Karpas-422 (cell line): Measurements from ENCODE around the gene PCDH15. TPM values are rescaled to one million over a fixed set of nuclear protein-coding genes. Genes with fewer than 3 reads are reported as not detected.

Source experiments
- DNase-seq: peaks from one replicate; pipeline ENCODE4 v3.0.0-alpha.2; 2015
- H2AFZ ChIP-seq: fragments of 200-600 bp; sonication (generic); 2 replicates; pipeline ENCODE4 v1.6.1; 2014; ENCODE audit warnings: antibody characterized with exemption, low read length, mixed read lengths
- H3K27ac ChIP-seq: fragments of 200-600 bp; sonication (generic); 2 replicates; pipeline ENCODE4 v1.5.1; 2014; ENCODE audit warnings: mild to moderate bottlenecking, low read length, moderate library complexity
- H3K27me3 ChIP-seq: fragments of 200-600 bp; sonication (generic); 2 replicates; pipeline ENCODE4 v1.6.1; 2014; ENCODE audit warnings: low read length, mixed read lengths
- H3K36me3 ChIP-seq: fragments of 200-600 bp; sonication (generic); 2 replicates; pipeline ENCODE4 v1.6.1; 2014; ENCODE audit warnings: low read length, mixed read lengths; ENCODE audit not compliant: insufficient read depth
- H3K4me1 ChIP-seq: fragments of 200-600 bp; sonication (generic); 2 replicates; pipeline ENCODE4 v1.6.1; 2014; ENCODE audit warnings: mild to moderate bottlenecking, low read length, mixed read lengths
- H3K4me2 ChIP-seq: fragments of 200-600 bp; sonication (generic); 2 replicates; pipeline ENCODE4 v1.6.1; 2014; ENCODE audit warnings: low read length, low read depth, mild to moderate bottlenecking; ENCODE audit not compliant: poor library complexity, severe bottlenecking
- H3K4me3 ChIP-seq: fragments of 200-600 bp; sonication (generic); 2 replicates; pipeline ENCODE4 v1.5.1; 2014; ENCODE audit warnings: mild to moderate bottlenecking, antibody characterized with exemption, low read length, mixed read lengths
- H3K79me2 ChIP-seq: fragments of 200-600 bp; sonication (generic); 2 replicates; pipeline ENCODE4 v1.6.1; 2014; ENCODE audit warnings: mild to moderate bottlenecking, low read length, mixed read lengths
- H3K9ac ChIP-seq: fragments of 200-600 bp; sonication (generic); 2 replicates; pipeline ENCODE4 v1.6.0; 2014; ENCODE audit warnings: low read length
- H3K9me2 ChIP-seq: fragments of 200-600 bp; sonication (generic), shearing (Covaris generic); replicated peaks from 2 replicates; pipeline ENCODE4 v1.6.0; 2014; ENCODE audit warnings: mild to moderate bottlenecking, low read length, moderate library complexity; ENCODE audit not compliant: insufficient read depth
- H3K9me3 ChIP-seq: fragments of 300-700, 200-600 bp; sonication (generic); 2 replicates; pipeline ENCODE4 v1.6.1; 2014; ENCODE audit warnings: low read length, mixed read lengths
- H4K20me1 ChIP-seq: fragments of 200-600 bp; sonication (generic); 2 replicates; pipeline ENCODE4 v1.6.1; 2014; ENCODE audit warnings: mild to moderate bottlenecking, antibody characterized with exemption, low read length, low read depth; ENCODE audit not compliant: insufficient read depth
- total RNA-seq: library from RNA; depleted of rRNA; stranded (reverse); fragments of >200 nt; shearing (Covaris generic); gene quantifications from 2 replicates; pipeline ENCODE4 v1.2.3, GENCODE V29; 2014; ENCODE audit warnings: low replicate concordance

Gene PCDH15
- total RNA-seq, 1 experiment from 2014 or later, result not detected

GRCh38 chr10:54691331-54691730, 109.7 kb downstream of the PCDH15 start:
- no peak overlapping the region for H3K4me3 ChIP-seq
- no peak overlapping the region for H3K4me2 ChIP-seq
- DNase-seq, result no peak
- H3K9me2 ChIP-seq, result no peaks in the 10 kb centered on the region
- no peaks in the 10 kb centered on the region for H3K79me2 ChIP-seq
- no peak overlapping the region for H3K9ac ChIP-seq
- H3K36me3 ChIP-seq, result no peaks in the 10 kb centered on the region
- no peak overlapping the region for H2AFZ ChIP-seq
- peaks cover 29% of the 10 kb centered on the region for H3K9me3 ChIP-seq
- H3K27me3 ChIP-seq, result no peaks in the 10 kb centered on the region
- H4K20me1 ChIP-seq, result no peaks in the 10 kb centered on the region
- H3K27ac ChIP-seq, result no peak overlapping the region
- H3K4me1 ChIP-seq, result no peaks in the 10 kb centered on the region

GRCh38 chr10:54682554-54682953, 118.5 kb downstream of the PCDH15 start:
- Histone ChIP-seq H3K4me3 (no peak overlapping the region), H3K4me1 (no peaks in the 10 kb centered on the region), H3K36me3 (no peaks in the 10 kb centered on the region), H3K9ac (no peak overlapping the region), H3K27me3 (no peaks in the 10 kb centered on the region), H3K9me3 (peaks cover 16% of the 10 kb centered on the region), H3K27ac (no peak overlapping the region), H4K20me1 (no peaks in the 10 kb centered on the region), H3K79me2 (no peaks in the 10 kb centered on the region), H3K9me2 (no peaks in the 10 kb centered on the region), H3K4me2 (no peak overlapping the region), H2AFZ (no peak overlapping the region)
- no peak for DNase-seq

- H3K4me2 ChIP-seq, result no peak overlapping the region
- no peak overlapping the region for H3K9ac ChIP-seq
- H3K27me3 ChIP-seq, result no peaks in the 10 kb centered on the region
- H3K9me3 ChIP-seq, result peaks cover 15% of the 10 kb centered on the region
- H3K9me2 ChIP-seq, result no peaks in the 10 kb centered on the region
- no peaks in the 10 kb centered on the region for H3K4me1 ChIP-seq
- H4K20me1 ChIP-seq, result no peaks in the 10 kb centered on the region
- no peak for DNase-seq
- H3K79me2 ChIP-seq, result no peaks in the 10 kb centered on the region
- no peak overlapping the region for H2AFZ ChIP-seq
- H3K36me3 ChIP-seq, result no peaks in the 10 kb centered on the region
- H3K4me3 ChIP-seq, result no peak overlapping the region
- no peak overlapping the region for H3K27ac ChIP-seq
Measured at GRCh38 chr10:54681136-54681535, 119.9 kb downstream of the PCDH15 start.

GRCh38 chr10:54667136-54667535, 133.9 kb downstream of the PCDH15 start:
- H3K9ac ChIP-seq, result no peak overlapping the region
- H3K27ac ChIP-seq, result no peak overlapping the region
- no peak for DNase-seq
- H3K79me2 ChIP-seq, result no peaks in the 10 kb centered on the region
- H3K36me3 ChIP-seq, result no peaks in the 10 kb centered on the region
- H3K4me1 ChIP-seq, result no peaks in the 10 kb centered on the region
- H3K9me2 ChIP-seq, result no peaks in the 10 kb centered on the region
- peaks cover 28% of the 10 kb centered on the region for H3K9me3 ChIP-seq
- H3K27me3 ChIP-seq, result no peaks in the 10 kb centered on the region
- no peak overlapping the region for H3K4me3 ChIP-seq
- no peaks in the 10 kb centered on the region for H4K20me1 ChIP-seq
- H2AFZ ChIP-seq, result no peak overlapping the region
- no peak overlapping the region for H3K4me2 ChIP-seq

- Histone ChIP-seq H3K9me3 (peaks cover 28% of the 10 kb centered on the region), H3K9ac (no peak overlapping the region), H3K36me3 (no peaks in the 10 kb centered on the region), H3K79me2 (no peaks in the 10 kb centered on the region), H3K27me3 (no peaks in the 10 kb centered on the region), H2AFZ (no peak overlapping the region), H3K27ac (no peak overlapping the region), H3K4me3 (no peak overlapping the region), H3K4me2 (no peak overlapping the region), H3K4me1 (no peaks in the 10 kb centered on the region), H4K20me1 (no peaks in the 10 kb centered on the region), H3K9me2 (no peaks in the 10 kb centered on the region)
- DNase-seq, result no peak
Measured at GRCh38 chr10:54666192-54666591, 134.8 kb downstream of the PCDH15 start.

- DNase-seq, result no peak
- Histone ChIP-seq H3K27ac (no peak overlapping the region), H3K9me2 (no peaks in the 10 kb centered on the region), H3K9me3 (peaks cover 32% of the 10 kb centered on the region), H3K4me1 (no peaks in the 10 kb centered on the region), H3K79me2 (no peaks in the 10 kb centered on the region), H3K9ac (no peak overlapping the region), H3K36me3 (no peaks in the 10 kb centered on the region), H3K27me3 (no peaks in the 10 kb centered on the region), H3K4me2 (no peak overlapping the region), H4K20me1 (no peaks in the 10 kb centered on the region), H2AFZ (no peak overlapping the region), H3K4me3 (no peak overlapping the region)
Measured at GRCh38 chr10:54665095-54665494, 135.9 kb downstream of the PCDH15 start.

- no peak for DNase-seq
- Histone ChIP-seq H3K36me3 (no peaks in the 10 kb centered on the region), H3K27me3 (no peaks in the 10 kb centered on the region), H3K4me1 (no peaks in the 10 kb centered on the region), H3K4me2 (no peak overlapping the region), H3K9me2 (no peaks in the 10 kb centered on the region), H3K27ac (no peak overlapping the region), H4K20me1 (no peaks in the 10 kb centered on the region), H3K79me2 (no peaks in the 10 kb centered on the region), H3K9ac (no peak overlapping the region), H3K4me3 (no peak overlapping the region), H3K9me3 (peaks cover 41% of the 10 kb centered on the region), H2AFZ (no peak overlapping the region)
Measured at GRCh38 chr10:54660397-54660796, 140.6 kb downstream of the PCDH15 start.

GRCh38 chr10:54656643-54657042, 144.4 kb downstream of the PCDH15 start:
- Histone ChIP-seq H3K9me2 (no peaks in the 10 kb centered on the region), H2AFZ (no peak overlapping the region), H3K79me2 (no peaks in the 10 kb centered on the region)

GRCh38 chr10:54653518-54653917, 147.5 kb downstream of the PCDH15 start:
- H3K36me3 ChIP-seq, result no peaks in the 10 kb centered on the region
- peaks cover 39% of the 10 kb centered on the region for H3K9me3 ChIP-seq
- no peak for DNase-seq
- no peak overlapping the region for H2AFZ ChIP-seq
- H3K4me1 ChIP-seq, result no peaks in the 10 kb centered on the region
- H3K27me3 ChIP-seq, result no peaks in the 10 kb centered on the region
- no peak overlapping the region for H3K4me3 ChIP-seq
- no peak overlapping the region for H3K4me2 ChIP-seq
- no peaks in the 10 kb centered on the region for H3K9me2 ChIP-seq
- no peak overlapping the region for H3K27ac ChIP-seq
- no peaks in the 10 kb centered on the region for H3K79me2 ChIP-seq
- no peak overlapping the region for H3K9ac ChIP-seq
- no peaks in the 10 kb centered on the region for H4K20me1 ChIP-seq

More at GRCh38 chr10:54656643-54657042, 144.4 kb downstream of the PCDH15 start:
- no peak overlapping the region for H3K27ac ChIP-seq
- no peak overlapping the region for H3K4me2 ChIP-seq
- H3K9ac ChIP-seq, result no peak overlapping the region
- H3K27me3 ChIP-seq, result no peaks in the 10 kb centered on the region
- DNase-seq, result no peak
- no peak overlapping the region for H3K4me3 ChIP-seq
- peaks cover 44% of the 10 kb centered on the region for H3K9me3 ChIP-seq
- no peaks in the 10 kb centered on the region for H3K4me1 ChIP-seq
- H3K36me3 ChIP-seq, result no peaks in the 10 kb centered on the region
- no peaks in the 10 kb centered on the region for H4K20me1 ChIP-seq
